HG03060 (cell line): ENCODE measurements around the gene HDLBP.
"Not testable (repeated sequence)": the region's sequence is repeated elsewhere in the genome, so short reads cannot be mapped to it uniquely, and the experiment has no call there.

Experiments
- ATAC-seq: cut with Tn5 transposase; IDR thresholded peaks from one replicate; pipeline ENCODE4 v1.9.1; 2021; ENCODE audit warnings: low read depth, moderate number of reproducible peaks; ENCODE audit not compliant: unreplicated experiment

Gene HDLBP

DNA sequence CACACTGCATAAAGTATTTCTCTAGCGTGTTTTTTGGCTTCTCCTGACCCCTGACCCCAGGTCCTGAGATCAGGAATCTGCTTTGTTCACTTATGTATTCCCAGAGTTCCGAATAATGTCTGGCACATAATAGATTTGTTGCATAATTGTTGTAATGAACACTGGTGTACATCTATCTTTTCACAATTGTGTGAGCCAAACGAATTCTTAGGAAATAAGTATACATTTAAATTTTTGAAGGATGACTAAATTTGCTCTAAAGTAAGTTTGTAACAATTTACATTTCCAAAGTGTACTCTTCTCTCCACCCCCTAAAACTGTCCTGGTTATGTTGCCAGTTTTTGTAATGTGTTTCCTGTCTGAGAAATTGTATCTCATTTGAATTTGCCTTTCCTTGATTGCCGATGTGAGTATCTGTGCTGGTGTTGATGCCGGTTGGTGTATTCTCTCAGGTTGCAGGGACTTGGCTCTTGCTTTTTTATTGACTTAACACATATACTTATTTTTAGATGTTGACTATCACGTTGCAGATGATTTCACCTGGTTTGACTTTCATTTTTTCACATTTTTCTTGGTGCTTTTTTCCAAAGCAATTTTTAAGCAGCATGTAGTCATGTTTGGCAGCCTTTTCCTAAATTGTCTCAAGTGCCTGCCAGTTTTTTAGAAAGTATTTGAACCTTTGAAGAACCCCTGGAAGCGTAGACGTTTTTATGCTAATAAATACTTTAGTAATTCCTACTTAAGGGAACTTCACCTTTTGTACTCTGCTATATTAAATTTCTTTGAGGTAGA, 24.6 kb upstream of the HDLBP start:
- no peak for ATAC-seq

DNA sequence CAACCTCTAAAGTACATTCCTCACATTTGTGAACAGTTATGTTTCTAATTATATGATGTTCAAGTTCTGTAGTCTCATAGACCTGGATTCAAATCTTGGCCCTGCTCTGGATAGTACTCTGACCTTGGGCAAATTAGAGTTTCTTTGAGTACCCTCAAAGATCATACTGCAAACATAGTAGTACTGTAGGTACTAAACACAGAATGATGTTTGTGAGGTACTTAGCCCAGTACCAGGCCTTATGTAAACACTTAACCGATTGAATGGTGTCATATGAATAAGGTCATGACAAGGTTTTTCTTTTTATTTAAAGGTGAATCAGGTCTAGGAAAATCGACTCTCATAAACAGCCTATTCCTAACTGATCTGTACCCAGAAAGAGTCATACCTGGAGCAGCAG, 19.3 kb upstream of the HDLBP start:
- ATAC-seq: no peak

DNA sequence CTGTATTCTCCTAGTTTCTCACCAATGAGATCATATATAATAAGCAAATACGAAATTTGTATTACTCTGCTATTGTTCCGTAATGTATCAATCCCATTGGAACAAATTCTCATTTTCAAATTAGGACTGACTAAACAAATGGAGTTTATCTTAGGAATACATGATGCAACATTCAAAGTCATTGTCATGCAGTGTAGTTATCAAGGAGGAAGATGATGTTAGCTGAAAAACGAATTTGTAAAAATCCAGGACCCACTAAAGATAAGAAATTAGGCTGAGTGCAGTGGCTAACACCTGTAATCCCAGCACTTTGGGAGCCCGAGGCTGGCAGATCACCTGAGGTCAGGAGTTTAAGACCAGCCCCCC, 15.1 kb upstream of the HDLBP start:
- ATAC-seq: no peak

DNA sequence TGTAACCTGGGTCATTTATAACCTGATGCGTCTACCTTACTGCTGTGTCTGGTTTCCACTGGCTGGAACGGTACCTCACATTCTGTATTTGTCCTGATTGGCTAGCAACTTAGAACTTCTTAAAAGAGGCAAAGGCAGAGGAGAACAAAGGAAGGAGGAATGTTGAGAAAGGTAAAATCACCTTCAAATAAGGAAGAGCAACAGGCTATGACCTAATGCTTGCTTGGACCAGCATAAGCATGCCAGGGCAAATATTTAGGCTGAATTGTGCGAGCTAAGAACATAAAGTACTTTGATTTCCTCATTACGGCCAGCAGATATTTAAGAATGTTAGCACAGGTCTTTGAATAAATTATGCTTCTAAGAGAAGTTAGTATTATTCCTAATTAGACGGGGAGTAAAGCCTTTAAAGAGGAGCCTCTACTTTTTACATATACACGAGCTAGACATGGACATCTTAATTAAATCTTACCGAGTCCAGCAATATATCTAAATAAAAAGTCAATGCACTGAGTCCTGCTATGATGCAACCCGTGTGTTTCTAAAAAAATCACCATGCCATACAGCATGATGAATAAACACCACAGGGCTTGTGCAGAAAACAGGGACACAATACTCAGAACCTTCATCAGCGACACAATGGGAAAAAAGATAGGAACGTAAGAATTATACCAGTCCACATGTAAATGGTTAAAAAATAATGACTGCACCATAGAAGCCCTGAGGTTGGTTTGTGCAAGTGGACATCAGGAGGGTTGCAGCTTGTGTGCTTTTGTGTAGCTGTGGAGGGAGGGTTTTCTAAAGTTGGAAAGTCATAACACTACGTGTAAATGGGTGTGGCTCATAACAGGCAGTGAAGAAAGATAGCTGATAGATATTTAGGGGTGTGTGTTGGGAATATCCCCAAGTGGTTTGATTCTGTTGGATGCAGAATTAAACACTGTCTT, 14.5 kb upstream of the HDLBP start:
- ATAC-seq: no peak

DNA sequence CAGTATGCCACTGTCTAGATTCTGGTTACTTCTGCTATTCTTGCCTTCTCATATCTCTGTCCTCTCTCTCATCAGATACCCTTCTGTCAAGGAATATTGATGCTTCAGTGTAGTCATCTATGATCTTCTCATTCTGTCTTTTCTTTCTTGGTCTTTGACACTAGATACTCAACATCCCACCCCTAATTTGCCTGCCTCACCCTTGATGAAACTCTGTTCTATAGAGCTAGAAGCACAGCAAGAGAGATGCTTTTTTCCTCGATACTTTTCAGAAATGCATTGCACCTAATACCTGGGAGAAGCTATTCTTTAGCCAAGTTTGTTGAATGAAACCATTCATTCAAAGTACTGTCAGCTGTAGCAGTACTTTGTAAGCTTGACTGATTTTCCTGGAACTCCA, 9.8 kb upstream of the HDLBP start:
- no peak for ATAC-seq

DNA sequence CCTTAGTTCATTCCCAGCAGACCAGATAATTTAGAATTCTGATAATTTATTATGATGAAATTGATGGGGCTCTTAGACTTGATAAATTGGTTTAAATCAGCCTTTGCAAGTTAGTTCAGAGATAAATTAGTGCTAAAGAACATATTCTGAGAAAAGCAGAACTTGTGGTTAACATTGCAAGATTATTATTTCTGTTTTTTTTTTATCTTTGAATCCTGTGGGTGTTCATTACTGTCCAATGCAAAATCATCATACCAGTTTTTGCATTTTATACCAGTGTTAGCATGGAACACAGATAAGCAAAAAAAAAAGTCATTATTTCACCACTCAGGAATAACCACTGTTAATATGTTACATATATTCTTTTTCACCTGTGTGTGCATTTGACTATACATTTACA, 9.3 kb upstream of the HDLBP start:
- no peak for ATAC-seq

DNA sequence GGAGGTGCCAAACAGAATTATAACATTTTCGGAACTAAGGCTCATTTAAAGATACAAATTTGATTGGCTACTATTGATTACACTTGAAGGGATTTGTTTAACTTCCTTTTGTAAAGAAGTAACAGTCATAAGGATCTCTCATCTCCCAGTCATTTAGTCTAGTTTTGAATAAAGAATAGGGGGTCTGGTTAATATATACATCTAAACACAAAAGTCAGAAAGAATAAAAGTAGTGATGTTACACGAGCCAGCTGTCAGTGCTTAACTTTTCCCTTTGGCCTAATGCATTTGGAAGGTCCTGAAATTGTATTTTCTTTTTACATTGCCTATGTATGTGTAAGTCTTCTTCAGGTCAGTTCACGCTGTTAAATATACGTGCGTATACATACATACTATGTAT, 8.3 kb upstream of the HDLBP start:
- ATAC-seq: no peak

DNA sequence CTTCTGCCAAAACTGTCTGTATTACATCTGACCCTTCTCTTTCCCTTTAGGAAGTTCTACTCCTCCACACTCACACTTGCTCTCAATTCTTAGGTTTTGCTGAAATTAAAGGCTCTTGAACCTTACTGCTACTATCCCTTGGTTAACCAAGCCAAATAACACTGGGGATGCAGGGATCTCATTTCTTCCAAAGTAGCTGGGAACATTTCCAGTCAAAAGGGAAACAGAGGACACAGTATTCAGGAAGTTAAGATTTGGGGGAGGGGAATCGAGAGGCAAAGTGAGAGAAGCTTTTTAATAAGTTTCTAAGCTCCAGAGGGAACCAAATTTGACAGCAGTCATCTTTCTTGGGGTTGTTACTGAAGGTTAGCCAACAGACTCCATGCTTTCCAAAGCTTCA, 6.4 kb upstream of the HDLBP start:
- no peak for ATAC-seq

DNA sequence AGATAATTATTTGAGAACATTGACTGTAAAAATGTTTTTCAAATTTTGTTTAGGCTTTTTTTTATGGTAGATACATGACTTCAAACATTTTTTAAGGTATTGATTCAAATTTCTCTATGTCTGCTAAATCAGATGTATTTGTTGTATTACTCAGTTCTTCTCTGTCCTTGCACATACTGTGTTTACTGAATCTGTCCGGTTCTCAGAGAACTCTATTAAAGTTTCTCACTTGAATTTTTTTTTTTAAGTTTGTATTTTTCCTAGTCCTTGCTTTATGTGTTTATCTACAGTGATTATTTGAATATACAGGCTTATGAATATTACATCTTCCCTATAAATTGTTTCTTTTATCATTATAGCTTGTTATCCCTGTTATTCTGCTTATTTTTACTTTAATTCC, 5.6 kb upstream of the HDLBP start:
- no peak for ATAC-seq

DNA sequence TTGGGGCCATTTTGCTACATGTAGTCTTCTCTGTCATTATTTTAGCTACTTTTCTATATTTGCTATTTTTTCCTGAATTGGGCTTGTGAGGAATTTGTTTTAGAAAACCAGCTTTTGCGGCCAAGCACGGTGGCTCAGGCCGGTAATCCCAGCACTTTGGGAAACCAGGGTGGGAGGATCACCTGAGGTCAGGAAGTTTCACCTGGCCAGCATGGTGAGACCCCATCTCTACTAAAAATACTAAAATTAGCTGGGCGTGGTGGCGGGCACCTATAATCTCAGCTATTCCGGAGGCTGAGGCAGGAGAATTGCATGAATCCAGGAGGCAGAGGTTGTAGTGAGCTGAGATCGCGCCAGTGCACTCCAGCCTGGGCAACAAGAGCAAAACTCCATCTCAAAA, 4.9 kb upstream of the HDLBP start:
- ATAC-seq: no peak

DNA sequence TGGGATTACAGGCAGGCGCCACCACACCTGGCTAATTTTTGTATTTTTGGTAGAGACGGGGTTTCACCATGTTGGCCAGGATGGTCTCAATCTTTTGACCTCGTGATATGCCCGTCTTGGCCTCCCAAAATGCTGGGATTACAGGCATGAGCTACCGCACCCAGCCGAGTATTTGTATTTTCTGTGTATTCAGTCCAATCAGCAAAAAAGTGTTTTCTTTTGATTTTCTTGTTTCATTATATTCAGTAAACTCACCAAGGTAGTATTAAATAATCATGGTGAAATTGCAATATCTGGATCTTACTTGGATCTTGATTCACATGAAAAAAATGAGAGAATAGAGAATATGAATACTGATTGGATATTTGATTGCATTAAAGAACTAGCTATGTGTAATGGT, 3.4 kb upstream of the HDLBP start:
- not testable (repeated sequence) for ATAC-seq

DNA sequence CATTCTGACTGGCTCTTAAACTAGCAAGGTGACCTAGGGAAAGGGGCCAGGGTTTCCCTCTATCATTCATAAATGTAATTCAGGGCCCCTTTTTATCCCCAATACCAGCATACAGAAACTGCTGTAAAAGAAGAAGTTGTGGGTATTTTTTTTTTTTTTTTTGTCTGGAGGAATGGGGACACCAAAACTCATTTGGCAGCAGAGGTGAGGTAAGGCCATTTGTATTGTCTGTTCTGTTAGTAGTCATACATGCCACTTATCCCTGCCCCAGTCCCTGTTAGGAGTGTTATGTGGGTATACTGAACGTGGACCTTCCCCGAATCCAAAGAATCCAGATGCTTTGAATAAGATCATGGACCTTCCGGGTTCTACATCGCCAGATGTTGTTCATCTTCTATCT, 1.9 kb upstream of the HDLBP start:
- no peak for ATAC-seq

DNA sequence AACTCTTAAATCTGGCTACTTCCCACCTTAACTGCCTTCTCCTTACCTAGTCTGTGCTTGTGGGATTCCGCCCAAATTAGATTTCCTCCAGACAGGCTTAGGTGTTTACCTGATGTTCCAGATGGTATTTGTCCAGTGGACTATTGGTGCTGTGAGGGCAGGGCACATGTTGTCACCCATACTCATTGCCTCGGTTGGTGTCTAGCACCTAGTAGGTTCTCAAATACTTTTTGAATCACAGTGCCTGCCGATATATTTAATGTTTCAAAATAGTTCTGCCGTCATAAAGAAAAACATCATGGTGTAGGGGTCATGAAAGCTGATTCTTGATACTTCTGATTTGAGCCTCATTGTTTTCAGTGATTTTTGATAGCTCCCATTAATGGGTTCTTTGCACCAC, 1.4 kb upstream of the HDLBP start:
- no peak for ATAC-seq

DNA sequence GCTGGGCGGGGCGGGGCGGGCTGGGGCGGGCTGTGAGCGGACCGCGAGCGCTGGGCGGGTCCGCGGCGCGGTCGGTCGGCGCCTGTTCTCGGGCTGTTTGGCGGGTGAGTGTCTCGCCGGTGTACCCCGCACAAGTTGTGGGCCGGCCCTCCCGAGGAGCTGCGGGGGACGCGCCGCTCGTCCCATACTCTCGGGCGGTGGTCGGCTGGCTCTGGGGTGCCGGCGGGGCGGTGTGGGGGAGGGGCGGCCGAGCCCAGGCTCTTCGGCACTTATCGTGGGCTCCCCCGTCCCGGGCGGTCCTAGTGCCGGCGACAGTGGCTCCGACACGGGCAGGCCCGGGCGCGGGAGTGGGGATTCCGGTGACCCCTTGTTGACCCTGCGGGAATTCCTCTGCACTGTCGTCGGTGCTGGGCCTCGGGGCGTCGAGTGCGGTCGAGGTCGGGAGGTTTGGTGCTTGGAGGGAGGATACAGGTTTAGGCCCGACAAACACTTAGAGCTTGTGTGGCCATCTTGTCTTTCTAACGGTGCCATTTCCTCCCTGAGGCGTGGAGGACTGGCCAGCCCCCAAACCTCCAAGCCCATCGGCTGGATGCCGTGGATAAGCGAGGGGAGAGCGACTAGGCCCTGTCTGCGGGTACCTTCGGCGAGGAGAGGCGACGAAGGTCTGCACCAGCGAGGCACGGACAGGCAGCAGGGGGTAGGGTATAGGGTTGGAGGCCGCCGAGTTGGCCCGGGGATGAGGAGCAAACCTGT, 583 bp upstream of the HDLBP start, which contains the start of gene SEPTIN2:
SEPTIN2 (plus strand) TSS at position 47 of the 753 bp plus-strand sequence. CDS start 8,308 bp downstream, outside the sequence.
- ATAC-seq: peak; percentile 18

DNA sequence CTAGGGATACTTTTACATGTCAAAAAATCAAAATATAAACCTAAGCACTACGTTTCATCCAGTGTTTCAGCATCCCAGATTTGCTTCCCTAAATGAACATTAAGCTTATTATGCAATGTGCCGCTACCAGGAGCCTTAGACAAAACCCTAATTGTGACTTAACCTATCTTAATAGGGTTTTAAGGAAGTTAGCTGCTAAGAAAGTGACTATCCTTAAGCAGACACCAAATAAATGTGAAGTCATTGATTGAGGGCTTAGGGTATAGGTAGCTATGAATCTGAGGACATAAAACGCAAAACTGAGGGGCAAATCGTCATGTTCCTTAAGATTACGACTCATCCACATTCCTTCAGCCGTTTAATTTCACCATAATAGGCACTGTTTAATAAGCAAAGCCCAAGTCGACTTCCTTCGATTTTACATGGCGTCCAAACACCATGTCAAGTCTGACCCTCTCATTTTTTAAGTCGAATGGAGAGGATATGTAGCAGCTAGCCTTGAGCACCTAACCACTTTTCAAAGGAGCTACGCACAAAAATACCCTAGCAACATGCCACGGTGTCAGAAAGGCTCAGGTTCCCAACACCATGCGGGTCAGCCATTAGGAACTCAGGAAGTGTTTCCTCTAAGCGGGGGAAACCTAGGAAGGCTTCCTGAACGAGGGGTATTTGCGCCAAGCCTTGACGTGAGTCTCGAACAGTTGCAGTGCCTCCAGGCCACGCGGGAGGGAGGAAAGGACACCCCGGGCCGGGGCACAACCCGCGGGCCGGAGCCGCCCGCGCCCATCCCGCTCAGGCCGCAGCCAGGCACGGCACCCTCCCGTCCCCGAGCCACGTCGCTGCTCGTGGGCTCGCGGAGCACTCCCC, 1.0 kb downstream of the HDLBP start:
- peak; percentile 7 for ATAC-seq

DNA sequence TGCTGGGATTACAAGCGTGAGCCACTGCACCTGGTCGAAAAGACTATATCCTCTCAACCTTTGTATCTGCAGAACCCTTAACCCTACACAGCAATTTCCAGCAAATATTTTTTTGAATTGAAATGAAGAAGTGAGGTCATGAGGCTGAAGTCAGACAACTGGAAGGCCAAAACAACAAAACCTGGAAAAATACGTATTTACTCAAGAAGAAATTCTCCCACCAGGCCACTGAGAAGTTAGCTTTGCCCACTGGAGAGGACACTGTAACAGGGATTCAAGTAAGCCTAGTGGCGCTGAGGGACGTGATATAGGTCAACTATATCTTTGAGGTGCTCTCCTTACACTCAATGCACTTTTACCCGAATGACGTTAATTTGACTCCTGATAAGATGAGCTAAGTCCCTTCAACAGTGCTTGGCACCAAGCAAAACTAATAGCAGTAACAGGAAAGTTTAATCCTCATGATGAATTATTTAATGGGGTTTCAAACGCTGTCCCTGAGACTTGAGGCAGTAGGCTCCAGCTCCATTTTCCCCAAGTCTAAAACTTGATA, 1.9 kb downstream of the HDLBP start:
- ATAC-seq: no peak

DNA sequence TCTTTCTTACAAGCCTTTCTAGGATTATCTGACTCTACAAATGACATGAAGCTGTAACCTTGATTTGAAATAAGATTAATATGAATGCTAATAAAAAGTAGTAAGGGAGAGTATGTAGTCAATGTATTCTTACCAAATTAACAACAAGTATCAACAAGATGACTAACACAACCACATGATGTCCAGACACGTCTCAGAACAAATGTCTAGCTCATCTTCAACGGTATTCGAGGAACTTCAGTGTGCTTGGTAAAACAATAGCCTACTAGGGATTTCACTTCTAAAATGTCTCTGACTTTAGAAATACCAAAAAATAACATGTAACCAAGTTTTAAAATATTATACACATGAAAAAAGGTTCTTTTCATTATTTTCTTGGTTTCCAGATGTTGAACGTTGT, 3.4 kb downstream of the HDLBP start:
- ATAC-seq: no peak

DNA sequence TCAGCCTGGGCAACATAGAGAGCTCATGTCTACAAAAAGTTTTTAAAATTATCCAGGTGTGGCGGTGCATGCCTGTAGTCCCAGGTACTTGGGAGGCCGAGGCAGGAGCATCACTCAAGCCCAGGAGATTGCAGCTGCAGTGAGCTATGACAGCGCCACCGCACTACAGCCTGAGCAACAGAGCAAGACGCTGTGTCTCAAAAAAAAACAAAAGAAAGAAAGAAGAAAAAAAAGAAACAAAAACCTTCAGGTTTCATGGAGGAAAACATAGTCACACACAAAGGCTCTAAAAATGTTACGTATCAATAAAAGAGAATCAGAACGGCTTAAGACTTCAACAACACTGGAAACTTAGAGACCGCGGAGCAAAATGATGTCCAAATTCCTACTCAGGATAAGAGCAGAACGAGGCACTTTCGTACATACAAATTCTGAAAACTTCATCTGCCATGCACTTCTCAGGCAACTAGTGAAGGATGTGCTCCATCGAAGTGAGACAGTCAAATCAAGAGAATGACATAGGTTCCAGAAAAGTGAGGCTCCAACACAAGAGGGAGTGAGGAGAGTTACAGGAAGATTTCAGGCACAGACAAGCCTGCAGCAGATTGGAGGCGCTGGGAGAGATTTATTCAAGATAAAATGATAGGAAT, 4.4 kb downstream of the HDLBP start:
- ATAC-seq: no peak

DNA sequence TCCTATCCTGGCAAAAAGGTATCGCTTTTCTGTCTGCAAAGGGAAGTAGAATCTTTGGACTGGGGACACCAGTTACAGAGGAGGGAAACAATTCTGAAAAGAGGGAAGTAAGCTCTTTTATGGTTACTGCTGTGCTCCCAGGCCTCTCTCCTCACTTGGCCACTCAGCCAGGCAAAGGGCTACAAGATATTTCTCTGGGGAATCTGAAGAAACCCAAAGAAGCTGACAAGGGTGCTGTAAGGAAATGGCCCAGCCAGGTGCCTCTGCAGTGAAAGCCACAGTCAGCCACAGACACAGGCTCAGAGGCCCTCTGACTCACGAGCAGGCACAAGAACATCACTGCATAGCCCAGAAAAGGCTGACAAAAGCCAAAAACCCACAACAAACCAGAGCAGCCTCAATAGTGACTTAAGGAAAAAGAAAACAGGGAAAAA, 5.8 kb downstream of the HDLBP start:
- peak; percentile 24 for ATAC-seq
